ENCODE data around the gene LYPLAL1.
"Not testable (repeated sequence)": the region's sequence is repeated elsewhere in the genome, so short reads cannot be mapped to it uniquely, and the experiment has no call there.

LYPLAL1 gene

GRCh38 chr1:219235903-219236481 lies 62.3 kb downstream of the LYPLAL1 start:
- Histone ChIP-seq H3K9me3 (ENCODE audit: control insufficient read depth, low read length) (no peaks in the 10 kb centered on the region), H3K27ac (ENCODE audit: insufficient read depth, low read depth, low read length, poor library complexity, severe bottlenecking) (no peak overlapping the region), H3K4me1 (ENCODE audit: control insufficient read depth, insufficient read depth, low read length) (no peaks in the 10 kb centered on the region), H3K36me3 (ENCODE audit: control insufficient read depth, insufficient read depth, low read length) (no peaks in the 10 kb centered on the region), H3K27me3 (ENCODE audit: control insufficient read depth, insufficient read depth, low read length, poor library complexity, severe bottlenecking) (no peaks in the 10 kb centered on the region), H3K4me3 (ENCODE audit: insufficient read depth, low read depth, low read length) (no peak overlapping the region)
- WGBS, 2 experiments, result 82 to 93% methylated on average over 1 to 2 of the region's 2 CpGs

- no peak overlapping the region for H3K4me3 ChIP-seq (ENCODE audit: insufficient read depth, low read depth, low read length)
- 100% methylated on average over 4 of the region's 5 CpGs; no CpG with 5 or more reads in 1 of the 2 experiments for WGBS, 2 experiments
Observed at GRCh38 chr1:219236933-219237610, 63.4 kb downstream of the LYPLAL1 start.

GRCh38 chr1:219239518-219239917 lies 65.8 kb downstream of the LYPLAL1 start:
- no peaks in the 10 kb centered on the region for H3K4me1 ChIP-seq (ENCODE audit: control insufficient read depth, insufficient read depth, low read length)
- H3K27ac ChIP-seq (ENCODE audit: insufficient read depth, low read depth, low read length, poor library complexity, severe bottlenecking), result no peak overlapping the region
- H3K36me3 ChIP-seq (ENCODE audit: control insufficient read depth, insufficient read depth, low read length), result no peaks in the 10 kb centered on the region
- no peaks in the 10 kb centered on the region for H3K9me3 ChIP-seq (ENCODE audit: control insufficient read depth, low read length)
- H3K27me3 ChIP-seq (ENCODE audit: control insufficient read depth, insufficient read depth, low read length, poor library complexity, severe bottlenecking), result no peaks in the 10 kb centered on the region
- H3K4me3 ChIP-seq (ENCODE audit: insufficient read depth, low read depth, low read length), result no peak overlapping the region
- 95 to 97% methylated on average over 2 of the region's 2 CpGs for WGBS, 2 experiments

More at GRCh38 chr1:219236933-219237610, 63.4 kb downstream of the LYPLAL1 start:
- no peaks in the 10 kb centered on the region for H3K4me1 ChIP-seq (ENCODE audit: control insufficient read depth, insufficient read depth, low read length)
- H3K27ac ChIP-seq (ENCODE audit: insufficient read depth, low read depth, low read length, poor library complexity, severe bottlenecking), result no peak overlapping the region
- H3K27me3 ChIP-seq (ENCODE audit: control insufficient read depth, insufficient read depth, low read length, poor library complexity, severe bottlenecking), result no peaks in the 10 kb centered on the region
- no peaks in the 10 kb centered on the region for H3K9me3 ChIP-seq (ENCODE audit: control insufficient read depth, low read length)
- no peaks in the 10 kb centered on the region for H3K36me3 ChIP-seq (ENCODE audit: control insufficient read depth, insufficient read depth, low read length)

GRCh38 chr1:219244864-219245263 lies 71.2 kb downstream of the LYPLAL1 start:
- no peaks in the 10 kb centered on the region for H3K27me3 ChIP-seq (ENCODE audit: control insufficient read depth, insufficient read depth, low read length, poor library complexity, severe bottlenecking)
- H3K4me3 ChIP-seq (ENCODE audit: insufficient read depth, low read depth, low read length), result no peak overlapping the region
- no peaks in the 10 kb centered on the region for H3K4me1 ChIP-seq (ENCODE audit: control insufficient read depth, insufficient read depth, low read length)
- no peaks in the 10 kb centered on the region for H3K36me3 ChIP-seq (ENCODE audit: control insufficient read depth, insufficient read depth, low read length)
- no peak overlapping the region for H3K27ac ChIP-seq (ENCODE audit: insufficient read depth, low read depth, low read length, poor library complexity, severe bottlenecking)
- H3K9me3 ChIP-seq (ENCODE audit: control insufficient read depth, low read length), result no peaks in the 10 kb centered on the region

- no peaks in the 10 kb centered on the region for H3K27me3 ChIP-seq (ENCODE audit: control insufficient read depth, insufficient read depth, low read length, poor library complexity, severe bottlenecking)
- 93 to 100% methylated on average over 1 of the region's 1 CpG for WGBS, 2 experiments
- no peaks in the 10 kb centered on the region for H3K4me1 ChIP-seq (ENCODE audit: control insufficient read depth, insufficient read depth, low read length)
- H3K36me3 ChIP-seq (ENCODE audit: control insufficient read depth, insufficient read depth, low read length), result no peaks in the 10 kb centered on the region
- H3K4me3 ChIP-seq (ENCODE audit: insufficient read depth, low read depth, low read length), result no peak overlapping the region
- H3K27ac ChIP-seq (ENCODE audit: insufficient read depth, low read depth, low read length, poor library complexity, severe bottlenecking), result no peak overlapping the region
- no peaks in the 10 kb centered on the region for H3K9me3 ChIP-seq (ENCODE audit: control insufficient read depth, low read length)
Observed at GRCh38 chr1:219247441-219247840, 73.8 kb downstream of the LYPLAL1 start.

GRCh38 chr1:219250468-219250867 lies 76.8 kb downstream of the LYPLAL1 start:
- not testable (repeated sequence) for H3K27me3 ChIP-seq (ENCODE audit: control insufficient read depth, insufficient read depth, low read length, poor library complexity, severe bottlenecking); H3K4me3 ChIP-seq (ENCODE audit: insufficient read depth, low read depth, low read length); H3K4me1 ChIP-seq (ENCODE audit: control insufficient read depth, insufficient read depth, low read length); H3K36me3 ChIP-seq (ENCODE audit: control insufficient read depth, insufficient read depth, low read length); H3K27ac ChIP-seq (ENCODE audit: insufficient read depth, low read depth, low read length, poor library complexity, severe bottlenecking); H3K9me3 ChIP-seq (ENCODE audit: control insufficient read depth, low read length)
- 100% methylated on average over 1 of the region's 2 CpGs; no CpG with 5 or more reads in 1 of the 2 experiments for WGBS, 2 experiments

- Histone ChIP-seq H3K27me3 (ENCODE audit: control insufficient read depth, insufficient read depth, low read length, poor library complexity, severe bottlenecking) (no peaks in the 10 kb centered on the region), H3K36me3 (ENCODE audit: control insufficient read depth, insufficient read depth, low read length) (no peaks in the 10 kb centered on the region), H3K9me3 (ENCODE audit: control insufficient read depth, low read length) (peaks cover 2% of the 10 kb centered on the region), H3K4me3 (ENCODE audit: insufficient read depth, low read depth, low read length) (no peak overlapping the region), H3K4me1 (ENCODE audit: control insufficient read depth, insufficient read depth, low read length) (no peaks in the 10 kb centered on the region), H3K27ac (ENCODE audit: insufficient read depth, low read depth, low read length, poor library complexity, severe bottlenecking) (no peak overlapping the region)
- 47 to 95% methylated on average over 1 to 2 of the region's 2 CpGs for WGBS, 2 experiments
Observed at GRCh38 chr1:219257751-219258150, 84.1 kb downstream of the LYPLAL1 start.

GRCh38 chr1:219261454-219261853 lies 87.8 kb downstream of the LYPLAL1 start:
- Histone ChIP-seq H3K4me3 (ENCODE audit: insufficient read depth, low read depth, low read length) (no peak overlapping the region), H3K4me1 (ENCODE audit: control insufficient read depth, insufficient read depth, low read length) (peaks cover 20% of the 10 kb centered on the region), H3K27ac (ENCODE audit: insufficient read depth, low read depth, low read length, poor library complexity, severe bottlenecking) (no peak overlapping the region), H3K36me3 (ENCODE audit: control insufficient read depth, insufficient read depth, low read length) (no peaks in the 10 kb centered on the region), H3K9me3 (ENCODE audit: control insufficient read depth, low read length) (peaks cover 2% of the 10 kb centered on the region), H3K27me3 (ENCODE audit: control insufficient read depth, insufficient read depth, low read length, poor library complexity, severe bottlenecking) (no peaks in the 10 kb centered on the region)
- 66 to 83% methylated on average over 2 of the region's 2 CpGs for WGBS, 2 experiments
